GM18499 (cell line): ENCODE measurements around the gene ZBED6.
"Not testable (repeated sequence)": the region's sequence is repeated elsewhere in the genome, so short reads cannot be mapped to it uniquely, and the experiment has no call there.

Source experiments
- ATAC-seq: cut with Tn5 transposase; IDR thresholded peaks from one replicate; pipeline ENCODE4 v1.9.1; 2021; ENCODE audit warnings: moderate number of reproducible peaks; ENCODE audit not compliant: insufficient read depth, unreplicated experiment

ZBED6 gene

DNA sequence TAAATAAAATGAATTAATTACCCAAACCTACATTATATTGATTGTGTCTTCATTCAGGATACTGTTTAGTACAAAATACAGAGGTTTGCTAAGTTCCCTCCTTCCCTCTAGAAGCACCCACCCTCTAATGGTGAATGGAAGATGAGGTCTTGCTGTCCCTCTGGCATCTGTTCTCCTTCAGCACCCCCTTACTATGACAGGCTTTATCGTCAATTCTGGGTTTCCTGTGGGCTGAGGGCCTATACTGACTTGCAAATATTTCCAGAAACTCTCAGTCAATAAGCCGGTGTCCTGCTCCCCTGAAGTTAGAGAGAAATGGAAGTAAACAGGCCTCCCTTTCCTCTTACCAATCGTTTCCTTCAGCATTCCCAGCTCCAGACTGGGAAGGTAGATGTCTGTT lies 17.3 kb upstream of the ZBED6 start:
- ATAC-seq = no peak

DNA sequence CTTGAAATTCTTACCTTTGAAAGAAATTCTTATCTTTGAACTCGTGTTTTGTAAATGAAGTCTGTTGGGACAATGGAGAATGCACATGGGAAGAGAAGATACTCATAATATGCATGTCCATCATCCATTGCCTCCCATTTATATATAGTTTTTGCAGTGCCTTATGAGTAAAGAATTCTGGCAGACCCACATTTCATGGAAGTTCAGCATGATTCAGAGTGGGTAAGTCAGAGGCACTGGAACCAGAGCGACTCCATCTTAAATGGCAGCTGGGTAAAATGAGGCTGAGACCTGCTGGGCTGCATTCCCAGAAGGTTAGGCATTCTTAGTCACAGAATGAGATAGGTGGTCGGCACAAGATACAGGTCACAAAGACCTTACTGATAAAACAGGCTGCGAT lies 16.6 kb upstream of the ZBED6 start:
- no peak for ATAC-seq

DNA sequence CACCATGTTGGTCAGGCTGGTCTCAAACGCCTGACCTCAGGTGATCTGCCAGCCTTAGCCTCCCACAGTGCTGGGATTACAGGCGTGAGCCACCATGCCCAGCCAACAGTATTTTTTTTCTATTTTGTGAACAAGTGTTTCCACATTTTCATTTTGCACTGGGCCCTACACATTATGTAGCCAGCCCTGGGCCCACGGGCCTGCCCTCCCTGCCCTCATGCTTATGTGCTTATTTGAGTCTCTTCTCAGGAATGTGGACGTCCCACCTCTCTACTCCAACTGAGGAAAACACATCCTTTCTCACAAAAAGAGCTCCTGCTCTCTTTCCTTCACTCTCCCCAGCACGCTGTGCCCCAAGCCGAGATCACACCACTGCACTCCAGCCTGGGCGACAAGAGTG lies 13.5 kb upstream of the ZBED6 start:
- ATAC-seq = no peak

DNA sequence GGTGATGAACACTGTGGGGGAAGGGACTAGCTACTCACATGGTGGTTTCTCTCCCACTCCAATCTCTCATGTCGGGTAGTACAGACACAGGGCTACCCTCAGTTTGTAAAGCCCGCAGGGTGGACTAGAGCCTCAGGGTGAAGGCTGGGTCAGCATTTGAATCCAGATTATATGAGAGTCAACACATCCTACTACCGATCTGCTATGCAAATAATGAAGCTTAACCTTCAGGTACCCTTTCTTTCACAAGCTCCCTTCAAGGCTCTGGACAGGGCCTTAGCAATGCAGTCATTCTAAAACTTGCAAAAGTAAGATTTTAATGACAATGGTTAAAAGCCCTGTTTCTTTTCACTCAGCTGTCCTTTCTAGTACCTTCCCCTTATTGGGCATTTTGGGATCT lies 5.5 kb upstream of the ZBED6 start:
- ATAC-seq = no peak

DNA sequence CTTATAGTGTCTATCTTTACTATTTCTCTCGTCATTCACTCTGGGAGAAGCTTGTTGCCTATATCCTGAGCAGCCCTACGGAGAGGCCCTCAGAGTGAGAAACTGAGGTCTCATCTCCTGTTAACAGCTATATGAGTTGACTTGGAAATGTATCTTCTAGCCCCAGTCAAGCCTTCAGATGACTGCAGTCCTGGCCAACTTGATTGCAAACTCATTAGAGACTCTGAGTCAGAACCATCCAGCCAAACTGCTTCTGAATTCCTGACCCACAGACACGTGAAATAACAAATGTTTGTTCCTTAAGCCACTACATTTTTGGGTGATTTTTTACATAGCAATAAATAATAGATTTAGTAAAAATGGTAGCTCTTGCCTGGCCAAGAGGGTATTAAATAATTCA lies 3.9 kb upstream of the ZBED6 start:
- no peak for ATAC-seq

DNA sequence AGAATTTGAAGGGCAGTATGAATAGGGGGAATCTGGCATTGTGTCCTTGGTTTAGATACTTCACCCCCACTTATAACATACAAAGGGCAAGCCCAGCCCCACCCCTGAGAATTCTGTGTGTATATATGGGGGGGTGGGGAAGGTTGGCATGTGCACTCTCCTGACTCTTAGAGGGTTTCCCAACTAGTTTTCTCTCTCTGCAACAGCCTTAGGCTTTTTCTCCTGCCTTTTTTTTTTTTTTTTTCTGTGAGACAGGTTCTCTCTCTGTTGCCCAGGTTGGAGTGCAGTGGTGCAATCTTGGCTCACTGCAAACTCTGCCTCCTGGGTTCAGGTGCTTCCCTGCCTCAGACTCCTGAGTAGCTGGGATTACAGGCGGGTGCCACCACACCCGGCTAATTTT lies 2.9 kb upstream of the ZBED6 start:
- ATAC-seq = no peak

DNA sequence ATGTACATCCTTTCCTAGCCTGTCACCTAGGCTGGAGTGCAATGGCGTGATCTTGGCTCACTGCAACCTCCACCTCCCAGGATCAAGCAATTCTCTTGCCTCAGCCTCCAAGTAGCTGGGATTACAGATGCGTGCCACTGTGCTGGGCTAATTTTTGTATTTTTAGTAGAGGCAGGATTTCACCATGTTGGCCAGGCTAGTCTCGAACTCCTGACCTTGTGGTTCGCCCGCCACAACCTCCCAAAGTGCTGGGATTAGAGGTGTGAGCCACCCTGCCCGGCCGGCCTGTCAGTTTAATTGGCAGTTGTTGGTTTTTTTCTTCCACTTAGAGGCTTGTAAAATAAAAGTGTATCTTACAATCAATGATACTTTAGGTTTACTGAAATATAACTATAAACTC lies 1.9 kb upstream of the ZBED6 start:
- ATAC-seq = not testable (repeated sequence)

DNA sequence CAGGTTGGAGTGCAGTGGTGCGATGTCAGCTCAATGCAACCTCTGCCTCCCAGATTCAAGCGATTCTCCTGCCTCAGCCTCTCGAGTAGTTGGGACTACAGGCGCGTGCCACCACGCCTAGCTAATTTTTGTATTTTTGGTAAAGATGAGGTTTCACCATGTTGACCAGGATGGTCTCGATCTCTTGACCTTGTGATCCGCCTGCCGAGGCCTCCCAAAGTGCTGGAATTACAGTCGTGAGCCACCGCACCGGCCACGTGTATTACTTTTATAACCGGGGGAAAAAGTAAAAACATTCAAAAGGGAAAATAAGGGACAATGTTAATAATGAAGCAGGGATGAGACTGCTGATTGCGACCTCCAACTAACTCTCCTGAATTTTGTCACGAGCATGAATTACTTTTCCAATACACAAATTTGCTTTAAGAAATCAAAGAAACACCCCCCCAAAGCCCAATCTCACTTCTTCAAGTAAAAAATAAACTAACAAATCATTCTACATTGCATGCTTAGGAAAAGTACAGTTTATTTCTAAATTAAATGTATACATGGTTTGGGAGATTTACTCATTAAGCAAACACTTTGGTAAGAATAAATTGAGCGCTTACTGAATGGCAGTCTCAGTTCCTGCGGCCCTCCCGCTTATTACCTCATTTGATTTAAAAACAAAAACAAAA lies 521 bp upstream of the ZBED6 start:
- ATAC-seq = no peak

DNA sequence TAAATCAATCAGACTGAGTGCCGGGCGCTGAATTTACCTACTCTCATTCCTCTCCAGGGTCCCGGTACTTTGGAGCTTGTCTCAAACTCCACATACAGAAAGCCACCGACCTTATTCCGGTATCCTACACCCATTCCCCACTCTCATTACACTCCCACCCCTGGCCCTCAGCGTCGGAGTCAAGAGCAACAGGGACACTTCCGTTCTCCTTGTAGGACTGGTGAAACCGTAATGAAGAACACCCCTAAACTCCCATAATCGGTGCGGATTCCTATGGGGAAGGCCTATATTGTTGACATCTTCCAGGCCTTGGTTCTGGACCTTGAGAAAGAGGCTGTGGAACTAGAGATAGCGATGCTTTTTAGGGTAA lies 798 bp downstream of the ZBED6 start:
- no peak for ATAC-seq

DNA sequence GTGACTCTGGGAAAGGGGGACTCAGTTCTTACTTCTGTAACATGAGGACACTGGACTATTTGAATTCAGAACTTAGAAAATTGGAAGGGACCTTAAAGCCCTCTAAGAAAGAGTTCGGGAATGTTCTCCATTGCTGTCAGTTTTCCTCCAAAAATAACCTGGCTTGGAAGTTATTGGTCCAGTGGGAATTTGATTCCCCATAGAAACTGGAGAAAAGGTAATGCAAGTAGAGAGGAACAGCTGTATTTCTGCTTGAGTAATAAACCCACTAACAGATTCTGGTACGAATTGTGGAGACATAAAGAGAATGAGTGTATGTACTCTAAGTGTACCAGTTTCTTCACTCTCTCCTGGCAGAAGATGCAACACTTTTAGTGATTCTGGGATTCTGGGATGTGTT lies 1.8 kb downstream of the ZBED6 start:
- ATAC-seq = no peak

DNA sequence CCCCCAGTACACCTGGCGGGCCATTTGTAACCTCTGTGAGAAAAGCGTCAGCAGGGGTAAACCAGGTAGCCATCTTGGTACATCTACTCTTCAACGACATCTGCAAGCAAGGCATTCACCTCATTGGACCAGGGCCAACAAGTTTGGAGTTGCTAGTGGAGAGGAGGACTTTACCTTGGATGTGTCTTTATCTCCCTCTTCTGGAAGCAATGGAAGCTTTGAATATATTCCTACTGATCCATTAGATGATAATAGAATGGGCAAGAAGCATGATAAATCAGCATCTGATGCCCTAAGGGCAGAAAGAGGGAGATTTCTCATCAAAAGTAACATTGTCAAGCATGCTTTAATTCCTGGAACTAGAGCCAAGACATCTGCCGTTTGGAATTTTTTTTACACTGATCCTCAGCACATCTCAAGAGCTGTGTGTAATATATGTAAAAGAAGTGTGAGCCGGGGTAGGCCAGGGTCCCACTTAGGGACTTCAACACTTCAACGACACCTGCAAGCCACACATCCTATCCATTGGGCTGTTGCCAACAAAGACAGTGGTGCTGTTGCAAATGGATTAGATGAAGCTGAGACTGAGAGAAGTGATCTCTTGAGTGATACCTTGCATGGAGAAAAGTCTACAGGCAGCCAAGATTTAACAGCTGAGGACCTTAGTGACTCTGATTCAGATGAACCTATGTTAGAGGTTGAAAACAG lies 2.7 kb downstream of the ZBED6 start:
- no peak for ATAC-seq

DNA sequence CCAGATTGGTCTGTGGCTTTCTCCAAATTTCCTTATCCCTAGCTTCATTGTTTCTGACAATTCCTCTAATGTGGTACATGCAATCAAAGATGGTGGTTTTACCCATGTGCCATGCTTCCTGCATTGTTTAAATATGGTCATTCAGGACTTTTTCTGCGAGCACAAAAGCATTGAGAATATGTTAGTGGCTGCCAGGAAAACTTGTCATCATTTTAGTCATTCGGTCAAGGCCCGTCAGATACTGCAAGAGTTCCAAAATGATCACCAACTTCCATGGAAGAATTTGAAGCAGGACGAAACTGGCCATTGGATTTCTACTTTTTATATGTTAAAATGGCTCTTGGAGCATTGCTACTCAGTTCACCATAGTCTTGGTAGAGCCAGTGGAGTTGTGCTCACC lies 3.7 kb downstream of the ZBED6 start:
- ATAC-seq = no peak

DNA sequence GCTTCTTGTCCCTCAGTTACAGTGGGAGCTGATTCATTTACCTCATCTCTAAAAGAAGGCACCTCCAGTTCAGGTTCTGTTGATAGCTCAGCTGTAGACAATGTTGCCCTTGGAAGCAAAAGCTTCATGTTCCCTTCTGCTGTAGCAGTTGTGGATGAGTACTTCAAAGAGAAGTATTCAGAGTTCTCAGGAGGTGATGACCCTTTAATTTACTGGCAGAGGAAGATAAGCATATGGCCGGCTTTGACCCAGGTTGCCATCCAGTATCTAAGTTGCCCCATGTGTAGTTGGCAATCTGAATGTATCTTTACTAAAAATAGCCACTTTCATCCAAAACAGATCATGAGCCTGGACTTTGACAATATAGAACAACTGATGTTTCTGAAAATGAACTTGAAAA lies 4.5 kb downstream of the ZBED6 start:
- no peak for ATAC-seq

DNA sequence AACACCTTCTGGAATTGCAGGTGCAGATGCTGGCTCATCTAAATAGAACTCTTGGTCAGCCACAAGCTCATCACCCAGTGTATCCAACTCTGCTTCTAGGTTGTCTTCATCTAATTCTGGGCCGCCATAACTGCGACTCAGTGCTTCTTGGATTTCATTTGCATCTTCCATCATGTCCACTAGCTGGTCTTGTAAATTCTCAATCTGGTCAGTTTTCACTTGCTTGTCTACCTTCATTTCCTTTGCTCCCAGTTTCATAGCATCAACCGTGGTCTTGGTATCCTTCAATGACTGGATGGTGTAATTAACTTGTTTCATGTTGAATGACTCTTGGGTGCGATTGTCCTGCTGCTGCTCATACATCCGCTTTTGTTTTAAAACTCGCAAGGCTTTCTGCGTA lies 10.3 kb downstream of the ZBED6 start:
- no peak for ATAC-seq

DNA sequence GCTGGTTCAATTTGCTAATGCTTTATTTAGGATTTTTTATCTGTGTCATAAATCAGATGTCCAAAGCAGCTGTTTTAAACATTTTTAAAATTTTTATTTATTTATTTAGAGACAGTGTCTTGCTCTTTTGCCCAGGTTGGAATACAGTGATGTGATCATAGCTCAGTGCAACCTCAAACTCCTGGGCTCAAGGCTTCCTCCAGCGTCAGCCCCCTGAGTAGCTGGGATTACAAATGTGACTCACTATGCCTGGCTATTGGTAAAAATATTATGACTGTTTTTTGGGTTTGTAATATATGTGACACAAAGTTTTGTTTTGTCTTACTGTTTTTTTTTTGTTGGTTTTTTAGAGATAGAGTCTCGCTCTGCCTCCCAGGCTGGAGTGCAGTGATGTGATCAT lies 11.8 kb downstream of the ZBED6 start:
- ATAC-seq = no peak

DNA sequence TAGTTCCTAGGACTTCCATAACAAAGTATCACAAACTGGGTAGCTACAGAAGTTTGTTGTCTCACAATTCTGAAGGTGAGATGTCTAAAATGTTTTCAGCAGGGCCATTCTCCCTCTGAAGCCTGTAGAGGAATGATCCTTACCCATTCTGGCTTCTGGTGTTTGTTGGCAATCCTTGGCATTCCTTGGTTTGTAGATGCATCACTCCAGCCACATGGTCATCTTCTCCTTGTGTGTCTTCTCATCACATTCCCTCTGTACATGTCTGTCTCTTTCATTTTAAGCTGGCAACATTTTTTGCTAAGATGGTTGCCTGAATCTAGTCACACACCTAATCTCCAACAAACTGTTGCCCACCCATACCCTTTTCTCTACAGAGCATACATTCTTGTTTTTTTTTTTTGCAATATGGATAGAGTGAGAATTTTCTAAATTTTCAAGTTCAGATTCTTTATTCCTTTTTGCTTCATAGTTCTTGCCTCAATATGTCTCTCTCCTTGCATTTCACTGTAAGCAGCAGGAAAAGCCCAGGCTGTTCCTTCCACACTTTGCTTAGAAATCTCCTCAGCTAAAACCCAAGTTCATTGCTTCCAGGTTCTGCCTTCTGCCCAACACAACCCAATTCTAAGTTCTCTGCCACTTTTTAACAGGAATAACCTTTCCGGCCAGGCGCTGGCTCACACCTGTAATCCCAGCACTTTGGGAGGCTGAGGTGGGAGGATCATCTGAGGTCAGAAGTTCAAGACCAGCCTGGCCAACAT lies 18.3 kb downstream of the ZBED6 start:
- ATAC-seq = no peak

DNA sequence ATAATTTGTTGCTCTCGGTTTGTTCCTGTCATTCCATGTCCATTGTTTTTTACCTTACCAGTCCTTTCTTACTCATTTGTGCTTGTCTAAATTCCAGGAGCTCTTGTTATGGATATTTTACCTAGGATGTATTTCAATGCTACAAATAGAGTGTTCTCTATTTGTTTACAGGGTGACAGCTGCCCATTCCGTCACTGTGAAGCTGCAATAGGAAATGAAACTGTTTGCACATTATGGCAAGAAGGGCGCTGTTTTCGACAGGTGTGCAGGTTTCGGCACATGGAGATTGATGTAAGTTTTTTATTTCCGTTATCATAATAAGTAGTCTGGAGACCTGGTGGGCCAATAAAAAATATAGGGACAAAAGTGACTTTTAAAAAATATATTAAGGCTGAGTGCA lies 23.0 kb downstream of the ZBED6 start:
- no peak for ATAC-seq

DNA sequence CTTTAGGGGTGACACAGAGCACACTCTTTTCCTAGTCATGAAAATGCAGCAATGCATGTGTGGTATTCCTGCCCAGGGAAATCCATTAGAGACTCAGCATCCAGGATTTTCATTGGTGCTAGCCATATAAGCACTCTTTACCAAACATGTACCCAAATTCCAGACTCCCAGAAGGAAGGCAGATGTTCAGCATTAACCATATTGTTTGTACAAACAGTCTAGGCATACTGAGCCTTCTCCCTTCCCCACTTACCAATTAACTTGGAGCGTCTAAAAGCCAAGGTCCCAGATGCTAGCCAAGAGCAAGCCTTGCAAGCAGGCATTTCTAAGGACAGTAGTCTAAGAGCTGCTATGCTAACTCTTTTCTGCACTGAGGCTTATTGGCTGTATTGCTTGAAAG lies 27.9 kb downstream of the ZBED6 start:
- ATAC-seq = no peak

DNA sequence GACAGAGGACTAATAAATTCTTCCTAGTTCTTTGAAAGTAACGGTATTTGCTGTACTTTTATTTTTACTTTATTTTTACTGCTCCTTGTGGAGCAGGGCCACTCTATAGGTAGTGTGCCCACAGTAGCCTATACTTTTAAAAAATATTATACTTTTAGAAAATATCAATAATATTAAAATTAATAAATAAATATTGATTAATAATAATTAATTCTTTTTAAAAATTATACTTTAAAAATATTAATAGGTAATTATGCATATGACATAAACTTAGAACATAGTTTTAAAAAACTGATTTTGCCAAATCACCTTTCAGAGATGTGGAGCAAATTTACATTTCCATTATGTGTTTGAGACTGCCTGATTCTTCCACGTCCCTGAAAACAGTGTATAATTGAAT lies 30.8 kb downstream of the ZBED6 start:
- ATAC-seq = no peak

DNA sequence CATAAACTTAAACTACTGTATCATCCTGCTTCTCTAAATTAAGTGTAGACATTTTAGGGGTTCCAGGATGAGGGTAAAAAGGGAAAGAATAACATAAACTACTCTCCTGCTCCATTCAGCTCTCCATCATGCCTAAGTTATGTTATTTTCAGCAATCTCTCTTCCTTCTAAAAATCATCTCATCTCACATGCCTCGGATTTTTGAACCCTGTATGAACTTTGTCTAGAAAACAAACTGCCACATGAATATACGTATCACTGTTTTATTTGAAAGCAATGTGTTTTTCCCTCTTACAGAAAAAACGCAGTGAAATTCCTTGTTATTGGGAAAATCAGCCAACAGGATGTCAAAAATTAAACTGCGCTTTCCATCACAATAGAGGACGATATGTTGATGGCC lies 32.6 kb downstream of the ZBED6 start:
- no peak for ATAC-seq

DNA sequence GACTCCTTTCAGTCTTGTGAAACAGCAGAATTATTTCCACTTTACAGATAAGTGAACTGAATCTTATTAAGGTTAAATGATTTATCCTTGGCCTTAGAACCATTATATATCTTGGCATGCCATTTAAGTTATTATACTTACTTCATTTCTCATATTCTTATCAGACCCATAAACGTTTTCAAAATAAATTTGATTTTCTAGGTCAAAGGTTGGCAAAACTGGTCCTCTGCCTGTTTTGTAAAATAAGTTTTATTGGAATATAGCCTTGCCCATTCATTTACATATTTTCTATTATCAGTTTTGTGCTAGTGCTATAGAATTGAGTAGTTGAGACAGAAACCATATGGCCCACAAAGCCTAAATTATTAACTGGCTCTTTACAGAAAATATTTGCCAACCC lies 33.1 kb downstream of the ZBED6 start:
- ATAC-seq = no peak

DNA sequence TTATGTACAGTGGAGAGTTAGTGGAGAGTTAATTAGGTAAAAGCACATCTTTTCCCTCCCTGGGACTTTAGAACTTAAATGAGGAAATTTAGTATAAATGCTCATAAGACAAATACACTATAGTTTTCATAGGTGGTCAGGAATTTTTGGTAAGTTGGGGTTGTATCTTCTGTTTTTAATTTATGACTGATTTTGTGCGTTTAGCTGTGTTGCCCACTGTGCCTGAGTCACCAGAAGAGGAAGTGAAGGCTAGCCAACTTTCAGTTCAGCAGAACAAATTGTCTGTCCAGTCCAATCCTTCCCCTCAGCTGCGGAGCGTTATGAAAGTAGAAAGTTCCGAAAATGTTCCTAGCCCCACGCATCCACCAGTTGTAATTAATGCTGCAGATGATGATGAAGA lies 33.8 kb downstream of the ZBED6 start:
- not testable (repeated sequence) for ATAC-seq
